HepG2 (cell line): ENCODE results near the gene DNAJC10. TPM values are rescaled to one million over a fixed set of nuclear protein-coding genes. Genes with fewer than 3 reads are reported as not detected.

Source experiments
- ARID3A ChIP-seq: IDR thresholded peaks from 2 replicates; pipeline ENCODE4 v1.6.1; 2012; ENCODE audit warnings: low read depth, low read length, improper control_type of control experiment
- CREM ChIP-seq, 2 experiments: sonication (generic) in 1 of 2; formaldehyde crosslinking in 1 of 2; IDR thresholded peaks; 2 replicates each; pipeline versions ENCODE4 v1.4.0 to v1.6.1; 2016 to 2020; ENCODE audit warnings: antibody characterized with exemption in 1 of 2, mild to moderate bottlenecking in 1 of 2, missing genetic modification reagents in 1 of 2
- IKZF4 ChIP-seq: sonication (generic); formaldehyde crosslinking; IDR thresholded peaks from 2 replicates; pipeline ENCODE4 v1.5.1; 2020; ENCODE audit warnings: borderline replicate concordance, mild to moderate bottlenecking, low read depth, missing genetic modification reagents; ENCODE audit errors: not compliant biosample characterization
- RXRB ChIP-seq: IDR thresholded peaks from 2 replicates; pipeline ENCODE4 v1.6.1; 2016; ENCODE audit warnings: borderline replicate concordance, missing genetic modification reagents, missing compliant biosample characterization
- SRY ChIP-seq: sonication (generic); formaldehyde crosslinking; IDR thresholded peaks from 2 replicates; pipeline ENCODE4 v1.8.0; 2022; ENCODE audit warnings: mild to moderate bottlenecking, missing genetic modification reagents
- USF2 ChIP-seq, 2 experiments: sonication (generic) in 1 of 2; formaldehyde crosslinking in 1 of 2; IDR thresholded peaks; 2 replicates each; pipeline versions ENCODE4 v1.5.1 to v1.6.1; 2011 to 2020; ENCODE audit warnings: borderline replicate concordance in 1 of 2, low read depth in 1 of 2, low read length in 1 of 2, mild to moderate bottlenecking in 1 of 2, missing genetic modification reagents in 1 of 2, moderate library complexity in 1 of 2
- ZBTB34 ChIP-seq: sonication (generic); formaldehyde crosslinking; IDR thresholded peaks from 2 replicates; pipeline ENCODE4 v1.8.0; 2022; ENCODE audit warnings: mild to moderate bottlenecking, missing genetic modification reagents
- ZBTB43 ChIP-seq: sonication (generic); formaldehyde crosslinking; conservative IDR thresholded peaks from 2 replicates; pipeline ENCODE4 v1.4.0; 2020; ENCODE audit warnings: missing genetic modification reagents
- ZFP36L2 ChIP-seq: sonication (generic); formaldehyde crosslinking; IDR thresholded peaks from 2 replicates; pipeline ENCODE4 v1.4.0; 2020; ENCODE audit warnings: missing genetic modification reagents
- ZNF160 ChIP-seq: sonication (generic); formaldehyde crosslinking; IDR thresholded peaks from 2 replicates; pipeline ENCODE4 v1.8.0; 2022; ENCODE audit warnings: mild to moderate bottlenecking, inconsistent platforms, missing genetic modification reagents
- ZNF276 ChIP-seq: sonication (generic); formaldehyde crosslinking; IDR thresholded peaks from 2 replicates; pipeline ENCODE4 v1.4.0; 2020; ENCODE audit warnings: mild to moderate bottlenecking, low read depth, missing genetic modification reagents
- ZNF329 ChIP-seq: sonication (generic); formaldehyde crosslinking; IDR thresholded peaks from 2 replicates; pipeline ENCODE4 v1.9.0; 2021; ENCODE audit warnings: low read depth, mild to moderate bottlenecking, missing genetic modification reagents
- ZNF33B ChIP-seq: sonication (generic); formaldehyde crosslinking; IDR thresholded peaks from 2 replicates; pipeline ENCODE4 v1.5.1; 2020; ENCODE audit warnings: mild to moderate bottlenecking, missing genetic modification reagents
- ZNF607 ChIP-seq: sonication (generic); formaldehyde crosslinking; IDR thresholded peaks from 2 replicates; pipeline ENCODE4 v1.5.1; 2020; ENCODE audit warnings: missing genetic modification reagents, mild to moderate bottlenecking, borderline replicate concordance
- ZNF784 ChIP-seq: sonication (generic); formaldehyde crosslinking; IDR thresholded peaks from 2 replicates; pipeline ENCODE4 v1.5.1; 2020; ENCODE audit warnings: missing genetic modification reagents, mild to moderate bottlenecking, borderline replicate concordance
- ZNF788 ChIP-seq: sonication (generic); formaldehyde crosslinking; IDR thresholded peaks from 2 replicates; pipeline ENCODE4 v1.5.0; 2020; ENCODE audit warnings: mild to moderate bottlenecking, missing genetic modification reagents, borderline replicate concordance
- ZSCAN25 ChIP-seq: sonication (generic); formaldehyde crosslinking; IDR thresholded peaks from 2 replicates; pipeline ENCODE4 v1.8.0; 2022; ENCODE audit warnings: mild to moderate bottlenecking, missing genetic modification reagents
- polyA plus RNA-seq, 8 experiments: library from polyadenylated mRNA; depleted of rRNA in 3 of 8; stranded (reverse) in 7 of 8; unstranded in 1 of 8; fragments of >200 nt; fragmentation: Illumina TruSeq in 4 of 8; extraction: Trizol in 4 of 8; gene quantifications; 2 replicates each; pipeline versions ENCODE4 v1.2.1 to v1.2.3, GENCODE V29; 2011 to 2016; ENCODE audit warnings: low read depth in 4 of 8, missing spikeins in 1 of 8, mixed read lengths in 1 of 8; ENCODE audit not compliant: insufficient read depth in 1 of 8
- total RNA-seq, 5 experiments: library from RNA; depleted of rRNA; stranded (reverse); fragments of >200 nt; fragmentation: Illumina TruSeq; extraction: Trizol; gene quantifications; 2 replicates each; pipeline ENCODE4 v1.2.3, GENCODE V29; 2016; ENCODE audit warnings: low read depth in 1 of 5

Gene DNAJC10
- total and polyA plus RNA-seq, 2 of the 13 experiments (the other 11 are each of a cell fraction or from before 2014, with no cell fraction given) = 44.1 to 178 TPM

- TF ChIP-seq ZNF33B (CRISPR knock-in tag) (peak; percentile 94), ZSCAN25 (peak; percentile 56; the same call in 1 of the 2 replicates), ZNF329 (CRISPR knock-in tag) (0 out of 2 replicates have a peak, but pooled peaks have one; percentile 75), ZFP36L2 (CRISPR knock-in tag) (peak; percentile 62; the same call in 1 of the 2 replicates), IKZF4 (CRISPR knock-in tag) (peak; percentile 76), RXRB (peak; percentile 74), SRY (CRISPR knock-in tag) (peak; percentile 88; the same call in 1 of the 2 replicates), ZNF276 (CRISPR knock-in tag) (0 out of 2 replicates have a peak, but pooled peaks have one; percentile 51), ZNF160 (peak; percentile 87), ZNF788 (CRISPR knock-in tag) (peak; percentile 61; the same call in 1 of the 2 replicates), ZNF607 (CRISPR knock-in tag) (peak; percentile 85), CREM (IDR thresholded peaks at IDR 0.05) (no peak), CREM (CRISPR knock-in tag; IDR thresholded peaks at IDR 0.05) (no peak), ZNF784 (peak; percentile 95), ARID3A (0 out of 2 replicates have a peak, but pooled peaks have one; percentile 11), ZBTB34 (CRISPR knock-in tag) (peak; percentile 20; the same call in 1 of the 2 replicates), ZBTB43 (CRISPR knock-in tag) (peak; percentile 91), USF2 (IDR thresholded peaks at IDR 0.05; ENCODE audit: low read depth, low read length) (no peak), USF2 (CRISPR knock-in tag; IDR thresholded peaks at IDR 0.05; ENCODE audit: borderline replicate concordance) (peak; percentile 34; the same call in 1 of the 2 replicates)
Observed at GRCh38 chr2:182715892-182716649, at the start of gene DNAJC10 (continued).
